Activated CD4-positive, alpha-beta T cell treated with anti-CD3 and anti-CD28 coated beads, Interleukin-2, amount 50 U/mL, for 48 hours (primary cell): Measurements from ENCODE around the gene FXYD5.
"Not testable (repeated sequence)": the region's sequence is repeated elsewhere in the genome, so short reads cannot be mapped to it uniquely, and the experiment has no call there.

Experiments
- DNase-seq, 2 experiments: peaks; one replicate each; pipeline ENCODE4 v3.0.0-alpha.2; 2020

The FXYD5 gene

DNA sequence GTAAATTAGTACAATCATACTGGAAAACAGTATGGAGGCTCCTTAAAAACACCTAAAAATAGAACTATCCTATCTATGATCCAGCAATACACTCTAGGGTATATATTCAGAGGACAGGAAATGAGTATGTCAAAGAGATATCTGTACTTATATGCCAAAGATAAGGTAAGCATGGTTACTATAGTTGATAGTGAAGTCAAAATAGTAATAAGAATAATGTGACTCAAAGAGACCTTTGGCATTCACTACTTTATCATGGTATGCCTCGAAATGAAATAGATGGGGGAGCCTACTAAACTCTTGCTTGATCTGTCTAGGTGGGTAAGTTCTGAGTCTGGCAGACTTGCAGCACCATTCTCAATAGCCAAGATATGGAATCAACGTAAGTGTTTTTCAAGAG is 30.3 kb downstream of the FXYD5 start:
- no peak for DNase-seq

DNA sequence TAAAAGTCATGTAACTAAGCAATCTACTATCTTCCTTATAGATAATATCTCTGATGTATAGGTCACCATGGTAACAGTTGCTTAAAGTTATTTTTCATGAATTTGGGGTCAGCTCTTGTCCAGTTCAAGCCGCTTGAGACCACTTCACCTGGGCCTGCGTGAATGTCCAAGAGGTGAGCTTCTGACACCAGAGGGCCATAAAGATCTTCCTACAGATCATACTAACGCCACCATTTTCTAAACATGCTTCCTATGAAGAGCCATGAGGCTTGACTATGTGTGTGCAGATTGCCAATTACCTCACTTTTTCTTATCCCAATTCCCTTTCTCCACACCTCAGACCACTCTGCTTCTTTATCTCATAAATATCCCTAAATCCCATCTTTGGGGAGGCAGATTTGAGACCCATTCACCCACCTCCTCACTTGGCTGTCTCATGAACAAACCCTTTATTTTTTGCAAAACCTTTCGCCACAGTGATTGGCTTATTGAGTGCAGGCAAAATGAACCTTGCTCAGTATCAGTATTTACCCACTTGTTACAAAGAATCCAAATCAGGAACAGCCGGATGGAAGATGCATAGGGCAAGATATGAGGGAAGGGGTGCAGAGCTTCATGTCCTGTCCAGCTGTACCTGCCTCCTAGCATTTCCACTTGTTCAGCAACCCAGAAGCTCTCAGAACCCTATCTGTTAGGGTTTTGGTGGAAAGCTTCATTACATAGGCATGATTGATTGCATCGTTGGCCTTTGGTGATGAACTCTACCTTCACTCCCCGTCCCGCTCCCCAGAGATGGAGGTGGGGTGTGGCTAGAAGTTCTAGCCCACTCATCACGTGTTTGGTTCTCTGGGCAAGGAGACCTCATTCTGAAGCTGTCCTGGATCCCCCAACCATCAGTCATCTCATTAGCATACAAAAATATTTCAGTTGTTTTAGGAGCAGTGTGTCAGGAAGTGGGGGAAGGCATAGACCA is 39.8 kb downstream of the FXYD5 start:
- no peak for DNase-seq

DNA sequence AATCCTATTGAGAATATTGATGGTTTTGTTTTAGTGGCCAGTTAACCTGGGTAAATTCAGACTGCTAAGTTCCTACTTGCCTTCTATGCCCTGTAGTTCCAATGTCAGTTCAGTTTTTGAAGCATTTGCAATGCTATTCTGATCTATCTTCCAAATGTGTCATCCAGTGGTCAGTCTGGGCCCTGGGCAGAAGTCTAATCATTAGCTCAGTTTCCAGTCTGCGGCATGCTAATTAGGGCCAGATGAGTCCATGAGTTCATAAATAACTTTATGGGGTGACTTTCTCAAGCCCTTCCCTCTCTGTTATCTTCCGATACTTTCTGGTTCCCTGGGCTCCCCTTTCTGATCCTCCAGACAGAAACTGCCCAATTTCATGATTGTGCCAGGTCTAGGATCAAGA is 41.3 kb downstream of the FXYD5 start:
- no peak for DNase-seq

DNA sequence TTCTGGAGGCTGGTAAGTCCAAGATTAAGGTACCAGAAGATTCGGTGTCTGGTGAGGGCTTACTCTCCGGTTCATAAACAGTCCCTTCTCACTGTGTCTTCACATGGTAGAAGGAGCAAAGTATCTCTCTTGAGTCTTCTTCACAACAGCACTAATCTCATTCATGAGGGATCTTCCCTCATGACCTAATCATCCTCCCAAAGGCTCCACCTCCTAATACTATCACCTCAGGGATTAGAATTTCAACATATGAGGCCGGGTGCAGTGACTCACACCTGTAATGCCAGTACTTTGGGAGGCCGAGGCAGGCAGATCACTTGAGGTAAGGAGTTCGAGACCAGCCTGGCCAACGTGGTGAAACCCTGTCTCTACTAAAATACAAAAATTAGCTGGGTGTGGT is 42.3 kb downstream of the FXYD5 start:
- not testable (repeated sequence) for DNase-seq

DNA sequence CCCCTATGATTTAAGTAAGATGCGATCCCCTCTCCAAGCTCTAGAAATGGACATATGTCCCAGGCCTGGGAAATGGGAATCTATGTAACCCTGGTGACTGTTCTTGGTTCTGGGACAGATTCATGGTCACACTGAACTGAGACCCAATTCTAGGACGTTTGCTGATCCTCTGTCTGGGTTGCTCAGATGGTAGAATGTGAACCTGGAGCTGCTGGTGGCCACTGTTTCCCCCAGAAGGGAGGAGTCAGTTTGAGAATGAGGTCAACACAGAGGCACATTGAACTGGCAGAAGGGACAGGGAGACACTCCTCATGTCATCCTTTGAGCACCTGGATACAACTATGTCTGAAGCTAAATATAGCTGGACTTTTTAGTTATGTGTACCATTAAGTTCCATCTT is 44.9 kb downstream of the FXYD5 start:
- no peak for DNase-seq

DNA sequence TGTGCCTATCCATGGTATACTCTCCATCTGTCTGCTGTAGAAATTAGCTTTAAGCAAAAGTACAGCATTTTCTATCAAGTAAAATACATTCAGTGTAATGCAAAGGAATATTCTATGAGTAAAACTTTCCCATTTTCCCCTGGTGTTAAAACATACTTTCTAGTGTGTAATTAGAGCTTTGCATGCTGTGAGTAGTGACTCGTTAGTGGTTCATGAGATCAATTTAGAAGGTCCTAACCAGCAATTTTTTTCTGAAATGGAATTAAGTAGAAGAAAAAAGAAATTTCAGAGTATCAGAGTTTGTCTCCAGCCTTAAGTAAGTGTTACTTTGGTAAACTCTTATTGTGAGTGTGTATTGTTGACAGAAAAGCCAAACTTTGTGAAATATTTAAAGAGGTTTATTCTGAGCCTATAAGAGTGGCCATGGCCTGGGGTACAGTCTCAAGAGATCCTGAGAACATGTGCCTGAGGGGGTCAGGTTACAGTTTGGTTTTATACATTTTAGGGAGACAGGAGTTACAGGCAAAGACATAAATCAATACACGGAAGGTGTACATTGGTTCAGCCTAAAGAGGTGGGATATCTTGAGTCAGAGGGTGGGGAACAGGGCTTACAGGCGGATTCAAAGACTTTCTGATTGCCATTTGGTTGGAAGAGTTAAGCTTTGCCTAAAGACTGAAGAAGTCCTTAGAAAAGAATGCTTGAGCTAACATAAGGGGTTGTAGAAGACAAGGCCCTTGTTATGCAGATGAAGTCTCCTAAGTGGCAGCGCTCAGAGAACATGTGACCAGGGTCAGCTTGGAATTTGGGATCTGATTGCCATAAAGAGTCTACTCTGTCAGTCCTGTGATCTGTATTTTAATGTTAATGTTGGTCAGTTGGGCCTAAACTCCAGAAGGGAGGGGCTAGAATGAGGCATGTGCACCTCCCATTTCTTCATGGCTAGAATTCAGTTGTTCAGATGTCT is 48.5 kb downstream of the FXYD5 start:
- DNase-seq, result no peak

DNA sequence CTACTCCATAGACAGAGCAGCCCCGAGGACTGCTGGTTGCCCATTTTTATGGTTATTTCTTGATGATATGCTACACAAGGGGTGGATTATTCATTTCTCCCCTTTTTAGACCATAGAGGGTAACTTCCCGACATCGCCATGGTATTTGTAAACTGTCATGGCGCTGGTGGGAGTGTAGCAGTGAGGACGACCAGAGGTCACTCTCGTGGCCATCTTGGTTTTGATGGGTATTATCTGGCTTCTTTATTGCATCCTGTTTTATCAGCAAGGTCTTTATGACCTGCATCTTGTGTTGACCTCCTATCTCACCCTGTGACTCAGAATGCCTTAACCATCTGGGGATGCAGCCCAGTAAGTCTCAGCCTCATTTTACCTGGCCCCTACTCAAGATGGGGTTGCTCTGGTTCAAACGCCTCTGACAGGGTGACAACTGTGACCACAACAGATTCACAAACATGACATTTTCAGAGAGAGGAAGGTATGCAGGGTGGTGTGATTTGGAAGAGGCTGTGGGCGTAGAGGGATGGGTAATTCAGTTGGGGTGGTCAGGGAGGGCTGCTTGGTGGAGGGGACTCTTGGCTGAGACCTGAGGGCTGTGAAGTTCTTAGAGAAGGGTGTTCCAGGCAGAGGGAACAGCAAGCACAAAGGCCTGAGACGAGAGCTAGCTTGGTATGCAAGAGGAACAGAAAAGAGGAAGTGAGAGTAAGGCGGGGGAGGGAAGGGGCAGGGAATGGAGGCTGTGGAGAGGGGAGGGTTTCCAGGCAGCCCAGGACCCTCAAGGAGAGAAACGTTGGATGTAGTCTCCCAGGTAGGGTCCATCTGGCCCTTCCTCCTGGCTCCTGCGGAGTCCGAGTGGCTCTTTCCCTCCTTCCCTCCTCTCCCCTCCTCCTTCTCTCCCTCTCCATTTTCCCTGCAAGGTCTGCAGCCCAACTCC is 50.5 kb downstream of the FXYD5 start:
- DNase-seq, result no peak

DNA sequence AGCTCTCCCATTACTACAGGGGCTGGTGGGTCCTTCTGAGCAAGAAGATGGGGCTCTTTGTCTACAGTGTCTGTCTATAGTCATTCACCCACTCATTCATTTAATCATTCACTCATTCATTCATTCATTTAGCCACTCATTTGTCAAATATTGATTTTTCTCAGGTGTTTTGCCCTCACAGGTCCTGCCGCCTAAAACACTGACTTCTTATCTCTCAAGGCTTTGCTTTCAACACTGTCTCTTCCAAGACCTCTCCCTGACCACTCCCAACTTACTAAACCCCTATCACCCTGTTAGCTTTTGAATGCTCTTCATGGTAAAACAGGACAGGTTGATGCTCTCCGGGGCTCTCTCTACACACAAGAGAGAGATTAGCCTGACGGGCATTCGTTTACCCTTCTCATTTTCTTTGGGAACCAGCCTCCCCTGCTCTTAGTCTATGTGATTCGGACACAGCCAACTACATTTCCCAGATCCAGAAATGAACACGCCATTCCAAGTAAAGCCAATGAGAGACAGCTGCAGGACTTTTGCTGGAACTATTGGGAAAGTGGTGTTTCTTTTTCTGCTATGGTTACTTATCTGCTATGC is 51.3 kb downstream of the FXYD5 start:
- no peak for DNase-seq

DNA sequence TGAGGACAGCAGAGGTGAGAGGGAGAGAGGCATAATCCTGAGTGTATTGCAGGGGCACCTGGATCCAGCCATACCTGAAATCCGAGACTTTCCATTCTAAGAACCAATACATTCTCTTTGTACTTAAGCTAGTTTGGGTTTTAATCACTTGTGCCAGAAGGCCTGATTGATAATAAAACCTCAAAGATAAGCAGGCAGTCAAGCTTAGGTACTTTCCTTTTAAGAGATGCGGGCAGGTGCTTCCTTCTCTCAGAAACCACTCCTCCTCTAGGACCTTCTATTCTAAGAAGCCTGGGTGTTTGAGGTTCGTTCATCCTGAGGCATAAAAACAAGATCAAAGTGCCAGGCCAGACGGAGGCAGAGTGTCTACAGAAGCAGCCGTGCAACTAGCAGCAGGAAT is 51.8 kb downstream of the FXYD5 start:
- no peak for DNase-seq

DNA sequence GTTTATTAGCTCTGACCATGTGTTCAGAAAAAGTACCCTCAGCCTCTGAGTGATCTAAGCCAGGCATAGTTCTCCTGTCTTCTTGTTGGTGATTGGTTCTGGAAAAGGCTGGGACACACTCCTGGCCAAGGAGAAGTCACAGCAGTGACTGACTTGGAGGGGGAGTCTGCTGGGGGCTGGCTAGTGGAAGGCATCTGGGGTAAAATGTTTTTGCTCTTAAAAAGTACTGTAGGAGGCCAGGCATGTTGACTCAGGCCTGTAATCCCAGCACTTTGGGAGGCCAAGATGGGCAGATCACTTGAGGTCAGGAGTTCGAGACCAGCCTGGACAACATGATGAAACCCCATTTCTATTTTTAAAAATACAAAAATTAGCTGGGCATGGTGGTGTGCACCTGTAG is 52.3 kb downstream of the FXYD5 start:
- DNase-seq, result no peak

DNA sequence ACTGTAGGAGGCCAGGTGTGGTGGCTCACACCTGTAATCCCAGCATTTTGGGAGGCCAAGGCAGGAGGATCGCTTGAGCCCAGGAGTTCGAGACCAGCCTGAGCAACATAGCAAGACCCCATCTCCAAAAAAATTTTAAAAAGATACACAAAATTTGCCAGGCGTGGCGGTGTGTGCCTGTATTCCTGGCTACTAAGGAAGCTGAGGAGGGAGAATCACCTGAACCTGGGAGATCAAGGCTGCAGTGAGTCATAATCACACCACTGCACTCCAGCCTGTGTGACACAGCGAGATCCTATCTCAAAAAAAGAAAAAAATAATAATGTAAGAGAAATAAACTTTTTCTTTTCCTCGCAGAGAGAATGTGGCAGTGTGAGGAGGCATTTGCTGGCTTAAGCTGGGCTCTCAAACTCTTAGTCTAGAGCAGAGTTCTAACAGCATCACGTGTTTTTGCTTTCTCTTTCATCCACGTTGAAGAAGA is 52.9 kb downstream of the FXYD5 start:
- no peak for DNase-seq

DNA sequence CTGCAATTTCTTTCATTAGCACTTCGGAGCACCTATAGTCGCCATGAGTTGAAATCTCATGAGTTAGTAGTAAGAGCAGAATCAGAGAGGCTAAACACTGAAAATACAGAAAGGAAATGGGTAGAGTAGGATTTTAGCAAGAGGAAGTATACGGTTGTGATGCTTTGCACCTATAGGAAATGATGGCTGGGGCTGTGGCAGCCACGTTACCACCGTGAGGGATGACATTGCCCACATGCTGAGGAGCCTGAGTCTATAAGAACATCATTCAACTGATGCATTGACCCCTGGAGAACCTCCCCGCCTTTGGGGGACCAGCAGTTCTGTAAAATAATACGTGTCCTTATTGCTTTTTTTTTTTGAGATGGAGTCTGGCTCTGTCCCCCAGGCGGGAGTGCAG is 53.6 kb downstream of the FXYD5 start:
- no peak for DNase-seq

DNA sequence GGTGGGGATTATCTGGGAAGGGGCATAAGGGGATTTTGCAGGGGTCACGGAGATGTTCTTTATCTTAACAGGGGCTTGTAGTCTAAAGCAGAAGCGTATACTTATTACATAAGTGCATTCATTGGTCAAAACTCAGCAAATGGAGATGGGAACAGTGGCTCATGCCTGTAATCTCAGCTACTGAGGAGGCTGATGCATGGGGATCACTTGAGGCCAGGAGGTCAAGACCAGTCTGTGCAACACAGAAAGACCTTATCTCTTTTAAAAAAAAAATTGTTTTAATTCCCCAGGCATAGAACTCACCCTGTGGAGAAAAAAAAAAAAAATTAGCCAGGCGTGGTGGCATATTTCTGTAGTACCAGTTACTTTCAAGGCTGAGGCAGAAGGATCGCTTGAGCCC is 55.1 kb downstream of the FXYD5 start:
- no peak for DNase-seq

DNA sequence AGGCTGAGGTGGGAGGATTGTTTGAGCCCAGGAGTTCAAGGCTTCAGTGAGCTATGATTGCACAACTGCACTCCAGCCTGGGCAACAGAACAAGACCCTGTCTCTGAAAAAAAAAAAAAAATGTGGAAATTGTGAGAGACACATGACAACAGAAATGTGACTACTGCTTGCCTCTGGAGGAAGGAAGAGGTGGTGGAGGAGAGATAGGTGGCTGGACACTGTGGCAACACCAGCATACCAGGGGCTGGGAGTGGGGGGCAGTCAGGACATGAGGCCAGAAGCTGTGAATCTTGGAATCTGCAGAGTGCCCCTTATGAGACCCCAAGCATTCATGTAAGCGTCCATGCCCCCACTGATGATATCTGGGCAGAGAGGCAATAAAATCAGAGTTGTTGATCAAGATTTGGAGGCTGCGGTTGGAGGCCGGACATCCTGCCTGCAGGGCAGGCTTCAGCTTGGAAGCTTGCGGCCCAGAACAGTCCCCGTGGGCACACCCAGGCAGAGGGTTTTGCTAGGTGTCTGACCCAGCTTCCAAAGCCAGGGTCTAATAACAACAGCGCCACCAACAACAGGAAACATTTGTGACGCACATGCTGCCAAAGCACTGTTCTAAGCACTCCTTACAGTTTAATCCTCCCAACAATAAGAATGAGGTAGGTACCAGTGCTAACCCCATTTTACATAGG is 57.2 kb downstream of the FXYD5 start:
- peak; percentile 55 to 64 for DNase-seq

DNA sequence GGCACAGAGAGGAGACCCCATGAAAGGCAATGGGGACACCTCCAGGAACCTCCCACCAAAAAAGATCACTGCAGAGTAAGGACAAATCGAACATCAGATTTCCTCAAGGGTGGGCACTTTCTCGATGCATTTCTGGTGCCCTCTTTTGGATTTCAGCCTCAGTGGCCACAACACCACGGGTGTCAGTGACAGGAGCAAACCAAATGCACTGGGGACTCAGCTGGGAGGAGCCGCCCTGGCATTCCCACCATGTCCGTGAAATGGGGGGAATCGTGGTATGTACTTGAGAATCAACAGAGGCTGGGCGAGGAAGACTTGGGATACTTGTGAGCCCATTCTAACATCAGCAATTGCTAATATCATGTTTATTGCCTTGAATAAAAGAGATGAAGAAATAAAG is 57.7 kb downstream of the FXYD5 start:
- DNase-seq, result no peak

DNA sequence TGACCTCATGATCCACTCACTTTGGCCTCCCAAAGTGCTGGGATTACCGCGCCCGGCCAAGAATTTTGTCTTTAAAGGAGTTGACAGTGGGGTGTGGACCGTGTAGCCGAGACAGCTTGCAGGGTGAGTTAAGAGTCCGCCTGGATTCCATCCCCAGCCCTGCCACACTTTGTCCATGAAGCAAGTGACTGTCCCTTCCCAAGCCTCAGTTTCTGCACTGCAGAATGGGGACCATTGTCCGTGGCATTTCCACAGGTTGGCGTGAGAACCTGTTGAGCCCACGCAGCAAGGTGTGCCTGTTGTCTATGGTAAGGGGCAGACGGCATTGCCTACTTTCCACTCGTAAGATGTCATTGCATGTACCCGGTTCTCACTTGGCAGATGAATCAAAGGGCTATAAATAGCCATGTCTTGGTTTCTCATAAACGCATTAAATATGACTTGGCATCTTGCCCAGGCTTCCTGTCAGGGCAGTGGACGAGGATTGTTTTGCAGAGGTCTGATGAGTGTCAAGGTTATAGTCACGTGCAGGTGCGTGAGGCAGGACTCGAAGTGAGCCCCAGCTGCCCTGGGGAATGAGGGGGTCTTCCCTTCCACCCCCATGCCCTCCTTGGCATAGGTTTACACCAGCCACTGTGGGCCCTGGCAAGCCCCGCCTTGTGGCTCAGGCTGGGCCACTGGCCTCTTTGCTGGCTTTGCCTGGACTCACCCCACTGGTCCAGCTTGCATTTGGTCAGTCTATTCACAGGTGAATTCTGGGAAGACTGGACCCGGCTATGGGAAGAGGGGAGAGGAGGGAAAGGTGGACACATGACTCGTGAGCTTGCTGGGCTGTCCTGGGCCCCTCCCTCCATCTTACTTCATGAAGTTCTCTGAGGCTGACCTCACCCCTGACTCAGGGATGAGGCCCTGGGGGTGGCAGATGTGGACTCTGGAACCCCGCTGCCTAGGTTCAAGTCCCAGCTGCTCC is 59.4 kb downstream of the FXYD5 start:
- peak; percentile 68 to 78 for DNase-seq

DNA sequence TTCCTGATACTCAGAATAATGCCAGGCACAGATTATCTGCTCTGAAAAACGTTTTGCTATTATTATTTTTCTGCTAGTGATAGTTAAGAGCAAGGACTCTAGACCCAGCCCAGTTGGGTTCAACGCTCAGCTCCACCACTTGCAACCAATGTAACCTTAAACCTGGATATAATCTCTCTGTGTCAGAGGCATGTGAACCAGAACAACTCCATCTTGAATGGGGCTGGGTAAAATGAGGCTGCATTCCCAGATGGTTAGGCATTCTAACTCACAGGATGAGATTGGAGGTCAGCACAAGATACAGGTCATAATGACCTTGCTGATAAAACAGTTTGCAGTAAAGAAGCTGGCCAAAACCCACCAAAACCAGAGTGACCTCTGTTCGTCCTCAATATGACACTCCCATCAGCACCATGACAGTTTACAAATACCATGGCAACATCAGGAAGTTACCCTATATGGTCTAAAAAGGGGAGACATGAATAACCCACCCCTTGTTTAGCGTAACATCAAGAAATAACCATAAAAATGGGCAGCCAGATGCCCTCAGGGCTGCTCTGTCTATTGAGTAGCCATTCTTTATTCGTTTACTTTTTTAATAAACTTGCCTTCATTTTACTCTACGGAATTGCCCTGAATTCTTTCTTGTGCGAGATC is 60.4 kb downstream of the FXYD5 start:
- DNase-seq, result no peak

DNA sequence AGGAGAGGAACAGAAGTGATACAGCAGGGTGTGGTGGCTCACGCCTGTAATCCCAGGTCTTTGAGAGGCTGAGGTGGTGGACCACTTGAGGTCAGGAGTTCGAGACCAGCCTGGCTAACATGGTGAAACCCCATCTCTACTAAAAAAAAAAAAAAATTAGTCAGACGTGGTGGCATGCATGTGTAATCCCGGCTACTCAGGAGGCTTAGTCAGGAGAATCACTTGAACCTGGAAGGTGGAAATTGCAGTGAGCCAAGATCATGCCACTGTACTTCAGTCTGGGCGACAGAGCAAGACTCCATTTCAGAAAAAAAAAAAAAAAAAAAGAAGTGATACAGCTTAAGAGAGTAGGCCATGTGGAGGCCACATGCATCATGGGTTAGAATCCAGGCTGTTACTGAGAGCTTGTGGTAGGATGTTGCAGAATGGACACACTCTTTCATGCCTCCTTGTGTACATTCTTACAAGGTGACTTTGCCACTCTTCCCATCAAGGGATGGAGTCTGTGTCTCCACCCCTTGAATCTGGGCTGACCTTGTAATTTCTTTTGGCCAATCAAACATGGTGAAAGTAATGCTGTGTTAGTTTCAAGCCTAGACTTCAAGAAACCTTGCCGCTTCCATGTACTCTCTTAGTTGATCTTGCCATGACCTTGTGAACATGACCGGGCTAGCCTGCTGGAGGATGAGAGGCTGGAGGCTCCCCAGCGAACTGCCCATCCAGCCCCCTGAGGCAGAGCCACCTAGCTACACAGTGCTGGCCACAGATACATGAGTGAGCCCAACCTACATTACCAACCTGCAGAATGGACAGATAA is 61.7 kb downstream of the FXYD5 start:
- no peak for DNase-seq
